ACC112 (cell line): ENCODE results near the gene KCNK16.

Source experiments
- H2AFZ ChIP-seq: fragments of 200-600 bp; sonication (generic); one replicate; pipeline ENCODE4 v1.6.0; 2017; ENCODE audit warnings: antibody characterized with exemption, low read length; ENCODE audit not compliant: unreplicated experiment
- H3K27ac ChIP-seq: fragments of 200-600 bp; sonication (generic); 2 replicates; pipeline ENCODE4 v1.5.1; 2014; ENCODE audit warnings: low read depth, mild to moderate bottlenecking, antibody characterized with exemption, low read length, moderate library complexity
- H3K27me3 ChIP-seq: fragments of 200-600 bp; sonication (generic); 2 replicates; pipeline ENCODE4 v1.6.1; 2014; ENCODE audit warnings: mild to moderate bottlenecking, antibody characterized with exemption, low read length, moderate library complexity, mixed read lengths; ENCODE audit not compliant: insufficient read depth
- H3K36me3 ChIP-seq: fragments of 200-600 bp; sonication (generic); 2 replicates; pipeline ENCODE4 v1.6.1; 2016; ENCODE audit warnings: mild to moderate bottlenecking, antibody characterized with exemption, low read length, moderate library complexity, mixed read lengths; ENCODE audit not compliant: insufficient read depth
- H3K4me1 ChIP-seq: fragments of 200-600 bp; sonication (generic); one replicate; pipeline ENCODE4 v1.6.1; 2016; ENCODE audit warnings: low read length, mixed read lengths; ENCODE audit not compliant: insufficient read depth, unreplicated experiment, control insufficient read depth
- H3K4me3 ChIP-seq: fragments of 200-600 bp; sonication (generic); 2 replicates; pipeline ENCODE4 v1.5.1; 2014; ENCODE audit warnings: mild to moderate bottlenecking, low read depth, low read length
- H3K79me2 ChIP-seq: fragments of 200-600 bp; sonication (generic); one replicate; pipeline ENCODE4 v1.6.0; 2016; ENCODE audit warnings: low read length; ENCODE audit not compliant: control insufficient read depth, unreplicated experiment, insufficient read depth

Gene KCNK16

GRCh38 chr6:39322306-39322850 lies at the start of gene KCNK16:
Gene KCNK16, minus strand, starts transcription at chr6:39322702. Its CDS starts 162 bp downstream, at chr6:39322540.
- no peak within 1 kb of the TSS for H3K4me3 ChIP-seq
- H3K27me3 ChIP-seq, result peaks cover 62% of the 10 kb centered on the region
- H3K36me3 ChIP-seq, result no peaks in the 10 kb centered on the region
- H3K79me2 ChIP-seq, result no peaks in the 10 kb centered on the region
- no peaks in the 10 kb centered on the region for H3K4me1 ChIP-seq
- H2AFZ ChIP-seq, result no peak within 1 kb of the TSS
- no peak within 1 kb of the TSS for H3K27ac ChIP-seq

- no peaks in the 10 kb centered on the region for H3K79me2 ChIP-seq
- peaks cover 3% of the 10 kb centered on the region for H3K4me1 ChIP-seq
- H3K36me3 ChIP-seq, result no peaks in the 10 kb centered on the region
- H3K4me3 ChIP-seq, result no peak overlapping the region
- H2AFZ ChIP-seq, result no peak overlapping the region
- no peak overlapping the region for H3K27ac ChIP-seq
- no peaks in the 10 kb centered on the region; the same call in 1 of the 2 replicates for H3K27me3 ChIP-seq
Observed at GRCh38 chr6:39370390-39370789, 47.9 kb upstream of the KCNK16 start.

- H3K79me2 ChIP-seq, result no peaks in the 10 kb centered on the region
Observed at GRCh38 chr6:39369987-39370386, 47.5 kb upstream of the KCNK16 start.

GRCh38 chr6:39367700-39368099 lies 45.2 kb upstream of the KCNK16 start:
- H3K27ac ChIP-seq, result no peak overlapping the region
- H3K4me1 ChIP-seq, result peaks cover 3% of the 10 kb centered on the region
- no peaks in the 10 kb centered on the region for H3K27me3 ChIP-seq
- H3K36me3 ChIP-seq, result no peaks in the 10 kb centered on the region
- no peak overlapping the region for H3K4me3 ChIP-seq
- no peak overlapping the region for H2AFZ ChIP-seq
- no peaks in the 10 kb centered on the region for H3K79me2 ChIP-seq

More at GRCh38 chr6:39369987-39370386, 47.5 kb upstream of the KCNK16 start:
- Histone ChIP-seq H3K36me3 (no peaks in the 10 kb centered on the region), H3K4me1 (peaks cover 3% of the 10 kb centered on the region), H3K27me3 (no peaks in the 10 kb centered on the region; the same call in 1 of the 2 replicates), H3K27ac (no peak overlapping the region), H3K4me3 (no peak overlapping the region), H2AFZ (no peak overlapping the region)

GRCh38 chr6:39366931-39367618 lies 44.6 kb upstream of the KCNK16 start:
- Histone ChIP-seq H3K36me3 (no peaks in the 10 kb centered on the region), H3K27ac (no peak overlapping the region), H3K79me2 (no peaks in the 10 kb centered on the region), H3K4me1 (peaks cover 3% of the 10 kb centered on the region), H3K27me3 (no peaks in the 10 kb centered on the region), H2AFZ (no peak overlapping the region), H3K4me3 (no peak overlapping the region)

GRCh38 chr6:39365281-39366074 lies 43.0 kb upstream of the KCNK16 start:
- Histone ChIP-seq H3K27ac (no peak overlapping the region), H3K36me3 (no peaks in the 10 kb centered on the region)

GRCh38 chr6:39363280-39363679 lies 40.8 kb upstream of the KCNK16 start:
- Histone ChIP-seq H3K27ac (no peak overlapping the region), H2AFZ (no peak overlapping the region), H3K36me3 (no peaks in the 10 kb centered on the region), H3K79me2 (no peaks in the 10 kb centered on the region), H3K4me1 (peaks cover 3% of the 10 kb centered on the region), H3K27me3 (no peaks in the 10 kb centered on the region), H3K4me3 (no peak overlapping the region)

More at GRCh38 chr6:39365281-39366074, 43.0 kb upstream of the KCNK16 start:
- peaks cover 3% of the 10 kb centered on the region for H3K4me1 ChIP-seq
- H2AFZ ChIP-seq, result no peak overlapping the region
- no peaks in the 10 kb centered on the region for H3K79me2 ChIP-seq
- H3K4me3 ChIP-seq, result no peak overlapping the region
- H3K27me3 ChIP-seq, result no peaks in the 10 kb centered on the region

GRCh38 chr6:39362487-39362865 lies 40.0 kb upstream of the KCNK16 start:
- no peaks in the 10 kb centered on the region for H3K36me3 ChIP-seq
- H3K27me3 ChIP-seq, result no peaks in the 10 kb centered on the region
- no peaks in the 10 kb centered on the region for H3K79me2 ChIP-seq
- peaks cover 3% of the 10 kb centered on the region for H3K4me1 ChIP-seq
- H3K4me3 ChIP-seq, result no peak overlapping the region
- H3K27ac ChIP-seq, result no peak overlapping the region
- H2AFZ ChIP-seq, result no peak overlapping the region

- Histone ChIP-seq H3K79me2 (no peaks in the 10 kb centered on the region), H3K36me3 (no peaks in the 10 kb centered on the region), H3K27me3 (no peaks in the 10 kb centered on the region), H2AFZ (no peak overlapping the region), H3K27ac (no peak overlapping the region), H3K4me3 (no peak overlapping the region), H3K4me1 (peaks cover 3% of the 10 kb centered on the region)
Observed at GRCh38 chr6:39361657-39362486, 39.4 kb upstream of the KCNK16 start.

- no peaks in the 10 kb centered on the region for H3K4me1 ChIP-seq
- no peak overlapping the region for H2AFZ ChIP-seq
- H3K27ac ChIP-seq, result no peak overlapping the region
- H3K27me3 ChIP-seq, result no peaks in the 10 kb centered on the region
- no peak overlapping the region for H3K4me3 ChIP-seq
- no peaks in the 10 kb centered on the region for H3K79me2 ChIP-seq
- no peaks in the 10 kb centered on the region for H3K36me3 ChIP-seq
Observed at GRCh38 chr6:39360378-39360777, 37.9 kb upstream of the KCNK16 start.
